Activated T-cell treated with anti-CD3 and anti-CD28 coated beads for 24 hours (primary cell): ENCODE data around the gene ZNF311.
"Not testable (repeated sequence)": the region's sequence is repeated elsewhere in the genome, so short reads cannot be mapped to it uniquely, and the experiment has no call there.

Source experiments
- DNase-seq: peaks from one replicate; pipeline ENCODE4 v3.0.0-alpha.2; 2020; ENCODE audit warnings: low read depth

Gene ZNF311

GRCh38 chr6:28982476-28983266 is 22.4 kb downstream of the ZNF311 start:
- no peak for DNase-seq

GRCh38 chr6:28981833-28982475 is 23.2 kb downstream of the ZNF311 start:
- DNase-seq, result peak; percentile 72

DNA sequence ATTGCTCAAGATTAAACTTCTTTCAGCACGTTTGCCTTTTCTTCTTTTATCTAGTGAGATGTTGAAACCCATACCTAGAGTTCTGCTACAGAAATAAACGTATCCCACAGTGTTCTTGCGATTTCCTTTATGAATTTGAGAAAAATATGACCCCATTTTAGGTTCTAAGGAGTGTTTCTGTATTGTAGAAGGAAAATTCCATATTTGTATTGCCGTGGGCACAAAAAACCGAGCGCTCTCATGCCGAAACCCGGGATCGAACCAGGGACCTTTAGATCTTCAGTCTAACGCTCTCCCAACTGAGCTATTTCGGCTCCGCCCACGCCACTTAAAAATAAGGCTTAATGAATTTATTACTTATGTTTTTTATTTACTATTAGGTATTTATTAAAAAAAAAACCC is 23.7 kb downstream of the ZNF311 start:
- peak; percentile 77 for DNase-seq

DNA sequence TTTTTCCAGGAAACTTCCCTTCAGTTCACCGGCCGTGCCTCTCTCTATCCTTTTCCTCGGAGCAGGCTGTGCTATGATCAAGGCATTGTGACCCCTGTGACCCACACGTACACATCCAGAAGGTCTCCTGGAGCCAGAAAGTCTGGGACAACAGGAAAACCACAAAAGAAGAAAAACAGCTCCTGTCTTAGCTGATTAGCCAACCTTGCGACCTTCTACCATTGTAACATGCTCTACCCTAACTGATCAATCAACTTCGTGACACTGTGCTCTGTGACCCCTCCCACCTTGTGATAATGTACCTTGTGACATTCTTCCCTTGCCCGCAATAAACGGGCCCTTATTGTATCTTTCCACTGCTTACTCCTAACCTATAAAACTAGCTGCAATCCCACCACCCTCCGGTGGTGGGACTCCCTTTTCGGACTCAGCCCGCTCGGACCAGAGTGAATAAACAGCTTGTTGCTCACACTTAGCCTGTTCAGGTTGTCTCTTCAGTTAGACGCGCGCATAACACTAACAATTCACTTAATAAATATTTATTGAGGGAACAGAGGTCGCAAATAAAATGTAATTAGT is 24.2 kb downstream of the ZNF311 start:
- peak; percentile 40 for DNase-seq

DNA sequence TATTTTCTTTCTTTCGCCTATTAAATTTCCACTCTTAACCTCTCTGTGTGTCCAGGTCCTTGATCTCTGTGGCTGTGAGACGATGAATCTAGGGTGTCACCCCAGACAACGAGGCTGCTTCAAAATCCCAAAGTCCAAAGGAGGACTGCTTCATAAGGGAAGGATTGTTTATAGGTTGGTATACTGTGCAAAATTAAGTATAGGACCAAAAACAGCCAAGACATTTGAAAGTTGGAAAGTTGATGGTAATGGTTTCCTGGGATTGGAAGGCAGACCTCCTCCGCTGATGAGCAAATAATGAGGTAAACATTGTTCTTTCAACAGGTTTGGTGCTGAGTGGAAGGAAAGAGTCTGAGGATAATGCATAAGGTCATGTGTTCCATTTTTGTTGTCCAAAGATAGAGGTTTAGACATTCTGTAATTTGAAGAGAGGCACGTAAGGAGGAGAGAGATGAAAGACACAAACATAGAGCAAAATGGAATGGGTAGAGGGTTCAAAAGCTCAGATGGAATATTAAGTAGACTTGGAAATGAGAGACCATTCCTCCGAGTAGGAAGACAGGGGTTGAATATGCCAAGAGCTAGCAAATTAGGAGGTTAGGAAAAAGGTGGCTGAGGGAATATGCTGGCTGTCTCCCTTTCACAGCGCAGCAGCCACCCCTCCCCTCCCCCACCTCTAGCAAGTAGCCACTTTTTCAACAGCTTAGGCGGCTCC is 24.8 kb downstream of the ZNF311 start:
- DNase-seq, result no peak

GRCh38 chr6:28979679-28980078 is 25.4 kb downstream of the ZNF311 start:
- no peak for DNase-seq

- no peak for DNase-seq
Measured at GRCh38 chr6:28978959-28979561, 26.1 kb downstream of the ZNF311 start.

- no peak for DNase-seq
Measured at GRCh38 chr6:28978133-28978491, 27.0 kb downstream of the ZNF311 start.

GRCh38 chr6:28977341-28978132 is 27.6 kb downstream of the ZNF311 start:
- DNase-seq, result no peak

- DNase-seq, result no peak
Measured at GRCh38 chr6:28976677-28977076, 28.4 kb downstream of the ZNF311 start.

DNA sequence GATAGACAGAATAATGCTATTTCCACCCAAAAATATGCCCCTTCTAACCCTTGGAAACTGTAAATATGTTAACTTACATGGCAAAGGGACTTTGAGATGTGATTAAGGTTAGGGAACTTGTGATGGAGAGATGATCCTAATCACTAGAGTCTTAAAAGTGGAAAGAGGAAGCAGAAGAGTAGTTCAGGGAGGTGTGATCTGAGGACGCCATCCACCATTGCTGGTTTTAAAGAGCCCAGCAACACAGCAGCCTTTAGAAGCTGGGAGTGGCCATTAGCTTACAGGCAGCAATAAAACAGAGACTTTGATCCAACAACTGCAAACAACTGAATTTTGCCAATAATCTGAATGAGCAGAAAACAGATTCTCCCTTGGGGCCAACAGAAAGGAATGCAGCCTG is 30.6 kb downstream of the ZNF311 start:
- no peak for DNase-seq

DNA sequence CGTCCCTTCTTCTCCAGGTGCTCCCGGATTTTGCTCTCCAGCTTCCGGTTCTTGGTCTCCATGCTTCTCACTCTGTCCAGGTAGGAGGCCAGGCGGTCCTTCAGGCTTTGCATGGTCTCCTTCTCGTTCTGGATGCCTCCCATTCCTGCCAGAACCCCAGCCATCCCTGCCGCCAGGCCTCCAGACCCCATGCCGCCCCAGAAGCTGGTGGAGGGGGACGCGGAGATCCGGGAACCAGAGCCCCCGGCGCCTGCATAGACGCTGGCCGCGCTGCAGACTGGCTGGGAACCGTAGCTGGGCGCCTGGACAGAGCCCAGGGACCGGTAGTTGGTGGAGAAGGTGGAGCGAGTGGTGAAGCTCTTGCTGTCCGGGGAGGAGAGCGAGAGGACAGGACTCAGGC is 35.1 kb downstream of the ZNF311 start:
- not testable (repeated sequence) for DNase-seq

DNA sequence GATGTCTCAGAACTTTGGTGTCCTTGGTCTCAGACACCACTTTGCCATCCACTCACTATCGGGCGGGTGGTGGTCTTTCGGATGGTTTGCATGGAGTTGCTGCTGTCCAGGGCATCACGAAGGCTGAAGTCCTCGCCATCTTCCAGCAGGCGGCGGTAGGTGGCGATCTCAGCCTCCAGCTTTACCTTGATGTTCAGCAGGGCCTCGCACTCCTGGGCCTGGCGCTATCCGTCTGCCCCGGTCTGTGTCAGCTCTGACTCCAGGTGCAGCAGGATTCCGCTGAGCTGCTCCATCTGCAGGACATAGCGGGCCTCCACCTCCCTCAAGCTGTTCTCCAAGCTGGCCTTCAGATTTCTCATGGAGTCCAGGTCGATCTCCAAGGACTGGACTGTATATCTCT is 36.0 kb downstream of the ZNF311 start:
- no peak for DNase-seq

- DNase-seq, result no peak
Measured at GRCh38 chr6:28968476-28968875, 36.6 kb downstream of the ZNF311 start.

GRCh38 chr6:28965706-28966105 is 39.4 kb downstream of the ZNF311 start:
- no peak for DNase-seq

GRCh38 chr6:28960846-28961500 is 44.1 kb downstream of the ZNF311 start:
- no peak for DNase-seq

GRCh38 chr6:28958561-28959243 is 46.4 kb downstream of the ZNF311 start:
- DNase-seq, result not testable (repeated sequence)

- not testable (repeated sequence) for DNase-seq
Measured at GRCh38 chr6:28957795-28958314, 47.3 kb downstream of the ZNF311 start.

DNA sequence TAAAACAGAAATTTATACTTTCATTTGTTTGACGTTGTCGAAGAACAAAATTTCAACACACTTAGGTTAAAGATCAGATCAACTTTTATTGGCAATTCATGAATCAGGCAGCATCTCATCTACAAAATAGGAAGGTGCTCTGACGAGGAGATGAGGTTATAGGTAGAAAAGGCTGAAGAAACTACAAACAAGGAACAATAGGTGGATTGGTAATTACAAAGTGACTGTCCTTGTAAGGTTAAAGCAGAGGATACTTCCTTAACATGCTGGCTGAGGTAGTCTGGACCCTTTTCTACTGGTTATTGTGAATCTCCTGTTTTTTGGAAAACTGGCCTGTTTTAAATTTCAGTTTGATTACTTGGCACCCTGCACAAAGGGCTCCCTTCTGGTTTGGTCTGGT is 48.8 kb downstream of the ZNF311 start:
- DNase-seq, result no peak
